H1 (cell line): ENCODE data around the gene SELENOS. TPM values are rescaled to one million over a fixed set of nuclear protein-coding genes. Genes with fewer than 3 reads are reported as not detected.
A peak's percentile ranks its signal among the peaks of the same experiment; 100 is the strongest.

ENCODE experiments used
- CTCF ChIA-PET: fragments of 300-600 bp; sonication (Branson Sonifier 250); formaldehyde crosslinking; loops from one replicate; lab custom pipeline; 2021; ENCODE audit not compliant: partially characterized antibody; lab: Charles Lee
- POLR2A ChIA-PET: fragments of 300-600 bp; sonication (Branson Sonifier 250); formaldehyde crosslinking; loops from one replicate; lab custom pipeline; 2021; ENCODE audit warnings: inconsistent platforms; ENCODE audit not compliant: partially characterized antibody; lab: Charles Lee
- DNase-seq, 2 experiments: peaks; one replicate each; pipeline versions ENCODE4 v3.0.0 to v3.0.0-alpha.2; 2010 to 2022; ENCODE audit warnings: low spot score in 2 of 2, low read depth in 1 of 2, mixed read lengths in 1 of 2
- FAIRE-seq: peaks from 2 replicates; lab custom pipeline; 2011; peaks lifted over from hg19 to GRCh38; lab: Jason Lieb, UNC
- H2AFZ ChIP-seq: 2 replicates; pipeline ENCODE4 v1.8.1; 2012; ENCODE audit warnings: low read length, inconsistent platforms
- H2AK5ac ChIP-seq: 2 replicates; pipeline ENCODE4 v1.6.1; 2013; ENCODE audit warnings: low read depth, low read length
- H2BK120ac ChIP-seq: replicated peaks from 2 replicates; pipeline ENCODE3; 2013; ENCODE audit warnings: low read depth, low read length, inconsistent platforms
- H2BK12ac ChIP-seq: 2 replicates; pipeline ENCODE4 v1.6.1; 2013; ENCODE audit warnings: low read depth, low read length
- H2BK15ac ChIP-seq: 2 replicates; pipeline ENCODE4 v1.6.1; 2013; ENCODE audit warnings: low read length
- H2BK20ac ChIP-seq: 2 replicates; pipeline ENCODE4 v1.6.1; 2013; ENCODE audit warnings: low read length
- H2BK5ac ChIP-seq: 2 replicates; pipeline ENCODE4 v1.6.1; 2013; ENCODE audit warnings: low read depth, low read length
- H3K14ac ChIP-seq: 2 replicates; pipeline ENCODE4 v1.6.1; 2013; ENCODE audit warnings: inconsistent platforms; ENCODE audit not compliant: insufficient read length
- H3K18ac ChIP-seq: 2 replicates; pipeline ENCODE4 v1.6.1; 2013; ENCODE audit warnings: low read length; ENCODE audit errors: extremely low read depth
- H3K23ac ChIP-seq: 2 replicates; pipeline ENCODE4 v1.6.1; 2013; ENCODE audit warnings: inconsistent platforms; ENCODE audit not compliant: insufficient read length
- H3K23me2 ChIP-seq: 2 replicates; pipeline ENCODE4 v1.6.1; 2013; ENCODE audit warnings: low read depth, low read length
- H3K27ac ChIP-seq: 2 replicates; pipeline ENCODE4 v1.6.1; 2011; ENCODE audit warnings: low read depth, low read length, inconsistent platforms
- H3K27me3 ChIP-seq, 4 experiments: replicated peaks in 1 of 4; 1 replicate in 1 of 4; 2 replicates in 3 of 4; pipeline versions ENCODE4 v1.6.1 to v1.8.1; 2011 to 2013; ENCODE audit warnings: low read length in 3 of 4, mild to moderate bottlenecking in 3 of 4, inconsistent platforms in 2 of 4, mixed read lengths in 2 of 4, moderate library complexity in 1 of 4; ENCODE audit not compliant: control insufficient read depth in 3 of 4, insufficient read depth in 3 of 4; ENCODE audit errors: extremely low read depth in 1 of 4
- H3K36me3 ChIP-seq, 4 experiments: 2 replicates each; pipeline versions ENCODE4 v1.6.1 to v1.8.1; 2011 to 2013; ENCODE audit warnings: mild to moderate bottlenecking in 4 of 4, low read length in 3 of 4, moderate library complexity in 2 of 4, control low read depth in 1 of 4, inconsistent platforms in 1 of 4; ENCODE audit not compliant: insufficient read depth in 4 of 4, control insufficient read depth in 2 of 4
- H3K4ac ChIP-seq: replicated peaks from 2 replicates; pipeline ENCODE3; 2013; ENCODE audit warnings: low read length, low read depth, mixed read lengths, inconsistent platforms; ENCODE audit not compliant: insufficient read length
- H3K4me1 ChIP-seq, 4 experiments: replicated peaks in 1 of 4; 1 replicate in 1 of 4; 2 replicates in 3 of 4; pipeline versions ENCODE4 v1.6.1 to v1.8.1; 2011 to 2013; ENCODE audit warnings: low read length in 3 of 4, inconsistent platforms in 2 of 4, mixed read lengths in 1 of 4; ENCODE audit not compliant: insufficient read depth in 4 of 4, control insufficient read depth in 3 of 4
- H3K4me2 ChIP-seq, 2 experiments: 2 replicates each; pipeline versions ENCODE4 v1.6.1 to v1.8.1; 2011 to 2013; ENCODE audit warnings: low read depth in 2 of 2, low read length in 2 of 2, control low read depth in 1 of 2, inconsistent platforms in 1 of 2, mild to moderate bottlenecking in 1 of 2; ENCODE audit not compliant: insufficient read depth in 1 of 2
- H3K4me3 ChIP-seq, 4 experiments: fragments of 200-600, 300-600 bp in 1 of 4; sonication (generic), shearing (Covaris generic), sonication (Bioruptor Twin) in 1 of 4; 2 replicates each; pipeline versions ENCODE4 v1.5.1 to v1.8.1; 2011 to 2016; ENCODE audit warnings: low read length in 4 of 4, low read depth in 3 of 4, control low read depth in 2 of 4, inconsistent platforms in 2 of 4, mild to moderate bottlenecking in 2 of 4, mixed read lengths in 1 of 4, moderate library complexity in 1 of 4; ENCODE audit not compliant: insufficient read depth in 2 of 4; ENCODE audit errors: extremely low read depth in 1 of 4
- H3K56ac ChIP-seq: replicated peaks from 2 replicates; pipeline ENCODE3; 2013; ENCODE audit warnings: low read depth, mild to moderate bottlenecking, mixed read lengths, low read length, inconsistent platforms; ENCODE audit not compliant: insufficient read length
- H3K79me1 ChIP-seq: 2 replicates; pipeline ENCODE4 v1.6.1; 2013; ENCODE audit warnings: low read depth, low read length, control low read depth
- H3K79me2 ChIP-seq, 2 experiments: 2 replicates each; pipeline versions ENCODE4 v1.6.1 to v1.8.1; 2012 to 2013; ENCODE audit warnings: low read length in 2 of 2, mild to moderate bottlenecking in 2 of 2, inconsistent platforms in 1 of 2; ENCODE audit not compliant: insufficient read depth in 2 of 2, control insufficient read depth in 1 of 2
- H3K9ac ChIP-seq, 4 experiments: replicated peaks in 1 of 4; 1 replicate in 1 of 4; 2 replicates in 3 of 4; pipeline versions ENCODE4 v1.6.1 to v1.8.1; 2011 to 2013; ENCODE audit warnings: low read depth in 3 of 4, low read length in 3 of 4, control low read depth in 2 of 4, mild to moderate bottlenecking in 2 of 4, moderate library complexity in 2 of 4, inconsistent platforms in 1 of 4; ENCODE audit errors: extremely low read depth in 1 of 4
- H3K9me3 ChIP-seq, 2 experiments: 2 replicates each; pipeline versions ENCODE4 v1.6.1 to v1.8.1; 2012 to 2013; ENCODE audit warnings: mild to moderate bottlenecking in 2 of 2, moderate library complexity in 2 of 2, control low read depth in 1 of 2, inconsistent platforms in 1 of 2, low read depth in 1 of 2, low read length in 1 of 2, mixed read lengths in 1 of 2; ENCODE audit not compliant: insufficient read depth in 2 of 2
- H4K20me1 ChIP-seq, 2 experiments: replicated peaks in 1 of 2; 2 replicates each; pipeline versions ENCODE3 to v1.8.1; 2011 to 2013; ENCODE audit warnings: inconsistent platforms in 2 of 2, low read length in 2 of 2, mild to moderate bottlenecking in 1 of 2; ENCODE audit not compliant: insufficient read depth in 2 of 2, control insufficient read depth in 1 of 2
- H4K5ac ChIP-seq: 2 replicates; pipeline ENCODE4 v1.6.1; 2013; ENCODE audit warnings: low read length, low read depth, mixed read lengths, inconsistent platforms; ENCODE audit not compliant: insufficient read length
- H4K8ac ChIP-seq: 2 replicates; pipeline ENCODE4 v1.8.0; 2013; ENCODE audit warnings: mild to moderate bottlenecking, moderate library complexity, low read length, inconsistent platforms; ENCODE audit not compliant: insufficient read depth; ENCODE audit errors: extremely low read depth
- H4K91ac ChIP-seq: replicated peaks from 2 replicates; pipeline ENCODE3; 2013; ENCODE audit warnings: low read length, mixed read lengths, inconsistent platforms; ENCODE audit not compliant: insufficient read length
- ASH2L ChIP-seq: fragments of 200-600, 300-600 bp; sonication (generic); IDR thresholded peaks from one replicate; pipeline ENCODE4 v1.7.1; 2017; ENCODE audit warnings: low read length
- ATF3 ChIP-seq: IDR thresholded peaks from 2 replicates; pipeline ENCODE4 v1.6.1; 2011; ENCODE audit warnings: low read depth, mild to moderate bottlenecking, low read length; ENCODE audit not compliant: insufficient read depth
- CHD1 ChIP-seq: IDR thresholded peaks from 2 replicates; pipeline ENCODE4 v1.6.1; 2012; ENCODE audit warnings: low read depth, low read length, improper control_type of control experiment
- EGR1 ChIP-seq: IDR thresholded peaks from 2 replicates; pipeline ENCODE4 v1.6.1; 2011; ENCODE audit warnings: low read depth, low read length, borderline replicate concordance
- FOSL1 ChIP-seq: IDR thresholded peaks from 2 replicates; pipeline ENCODE4 v1.6.1; 2011; ENCODE audit warnings: mild to moderate bottlenecking, low read depth, low read length, moderate library complexity; ENCODE audit not compliant: insufficient read depth
- KDM1A ChIP-seq: fragments of 200-600, 300-600 bp; sonication (generic); IDR thresholded peaks from 2 replicates; pipeline ENCODE4 v1.7.1; 2016; ENCODE audit warnings: mild to moderate bottlenecking, low read length, borderline replicate concordance
- MAFK ChIP-seq: IDR thresholded peaks from 2 replicates; pipeline ENCODE4 v1.6.1; 2012; ENCODE audit warnings: low read depth, mild to moderate bottlenecking, improper control_type of control experiment, low read length
- NANOG ChIP-seq: IDR thresholded peaks from 2 replicates; pipeline ENCODE4 v1.6.1; 2011; ENCODE audit warnings: low read length, low read depth, mild to moderate bottlenecking, inconsistent platforms; ENCODE audit not compliant: insufficient read depth, poor library complexity, severe bottlenecking
- POLR2AphosphoS5 ChIP-seq: IDR thresholded peaks from 2 replicates; pipeline ENCODE4 v1.6.1; 2011; ENCODE audit warnings: low read depth, low read length
- RBBP5 ChIP-seq: IDR thresholded peaks from 2 replicates; pipeline ENCODE4 v1.7.1; 2012; ENCODE audit warnings: low read depth, mild to moderate bottlenecking, inconsistent platforms, low read length, moderate library complexity, borderline replicate concordance
- SIRT6 ChIP-seq: IDR thresholded peaks from one replicate; pipeline ENCODE4 v1.7.1; 2012; ENCODE audit warnings: low read length, inconsistent platforms
- SRF ChIP-seq: IDR thresholded peaks from 2 replicates; pipeline ENCODE4 v1.6.1; 2011; ENCODE audit warnings: mild to moderate bottlenecking, low read depth, low read length, moderate library complexity
- TEAD4 ChIP-seq: IDR thresholded peaks from 2 replicates; pipeline ENCODE4 v1.6.1; 2012; ENCODE audit warnings: low read depth, low read length, inconsistent platforms, mixed read lengths
- WGBS, 2 experiments: shearing (Covaris generic) in 1 of 2; methylation state at CpG; one replicate each; pipeline versions ENCODE4 v1.1.6 to v1.1.7; 2013 to 2015; ENCODE audit warnings: low lambda C conversion rate in 2 of 2, mixed read lengths in 2 of 2, inconsistent platforms in 1 of 2, low coverage in 1 of 2, missing lambda C conversion rate in 1 of 2; ENCODE audit not compliant: insufficient replicate concordance in 2 of 2, insufficient coverage in 1 of 2, insufficient read length in 1 of 2; ENCODE audit errors: extremely low coverage in 1 of 2, missing lambda C conversion rate in 1 of 2; 5-methylcytosine and 5-hydroxymethylcytosine counted together
- polyA plus RNA-seq, 7 experiments: library from polyadenylated mRNA; depleted of rRNA in 3 of 7; stranded (reverse) in 5 of 7; unstranded in 2 of 7; fragments of >200 nt in 5 of 7; fragments of 200-250 nt in 2 of 7; gene quantifications; 1 replicate in 5 of 7; 2 replicates in 1 of 7; 4 replicates in 1 of 7; pipeline versions ENCODE4 v1.2.1 to v1.2.3, GENCODE V29; 2011 to 2013; ENCODE audit warnings: missing spikeins in 2 of 7, mixed read lengths in 2 of 7
- total RNA-seq: library from RNA; stranded (reverse); fragmentation: NEBNext Ultra II Directional; extraction: Animal tissue kit (Norgen Biotek cat#: 25700); gene quantifications from 2 replicates; pipeline ENCODE4 v1.2.1, GENCODE V29; 2021

SELENOS gene
- total and polyA plus RNA-seq, 2 of the 8 experiments (the other 6 are each of a cell fraction or from before 2014, with no cell fraction given) = 45.1 to 46.0 TPM

- WGBS, 2 experiments = 86% methylated on average over 16 of the region's 16 CpGs; no CpG with 5 or more reads in 1 of the 2 experiments
- Histone ChIP-seq H3K18ac (no peak overlapping the region), H3K4me1 (peaks cover 0 to 3% (median 0%) of the 10 kb centered on the region in 4 experiments; a peak in 1 of 7 replicates), H3K4ac (no peak overlapping the region), H2BK12ac (no peak overlapping the region), H4K5ac (no peak overlapping the region), H3K36me3 (no peaks in the 10 kb centered on the region), H3K79me2 (no peaks in the 10 kb centered on the region), H2AFZ (no peak overlapping the region), H2BK20ac (no peak overlapping the region), H2AK5ac (no peak overlapping the region), H3K14ac (no peak overlapping the region), H2BK120ac (no peak overlapping the region), H4K8ac (peak overlapping the region; percentile 57; the same call in 1 of the 2 replicates), H4K91ac (no peak overlapping the region), H3K79me1 (no peaks in the 10 kb centered on the region), H3K23ac (no peak overlapping the region), H2BK5ac (no peak overlapping the region; the same call in 1 of the 2 replicates), H3K9ac (no peak overlapping the region), H3K9me3 (no peaks in the 10 kb centered on the region), H3K4me2 (no peak overlapping the region), H3K23me2 (no peaks in the 10 kb centered on the region), H2BK15ac (no peak overlapping the region), H3K27me3 (no peaks in the 10 kb centered on the region), H3K27ac (no peak overlapping the region), H3K4me3 (no peak overlapping the region), H4K20me1 (no peaks in the 10 kb centered on the region), H3K56ac (no peak overlapping the region)
- FAIRE-seq (no peak), DNase-seq (no peak)
- CTCF ChIA-PET = interaction anchor here (0.7 to 9.4 kb wide), 7 partner anchors 8 to 333 kb away, joined by 3 to 94 read pairs (median 3); no protein-coding TSS in a partner anchor
- POLR2A ChIA-PET = interaction anchor here (1.2 kb wide), 1 partner anchor 316 kb away, joined by 3 read pairs; no protein-coding TSS in a partner anchor
- TF ChIP-seq SIRT6 (no peak), CHD1 (no peak), ATF3 (no peak), FOSL1 (no peak), SRF (no peak), ASH2L (no peak), MAFK (no peak), RBBP5 (no peak), TEAD4 (no peak), KDM1A (no peak), POLR2AphosphoS5 (no peak), NANOG (no peak), EGR1 (no peak)
Measured at GRCh38 chr15:101307897-101308603, 30.8 kb upstream of the SELENOS start.
